ENCODE data around the gene JPH2. TPM values are rescaled to one million over a fixed set of nuclear protein-coding genes. Genes with fewer than 3 reads are reported as not detected.

JPH2 gene
- total RNA-seq, 1 experiment from 2014 or later, result 0.81 TPM

- TF ChIP-seq ZNF425 (CRISPR knock-in tag; conservative IDR thresholded peaks at IDR 0.05), result no peak
- no peak for TF ChIP-seq RORB (CRISPR knock-in tag; IDR thresholded peaks at IDR 0.05)
Measured at GRCh38 chr20:44084891-44085290, 102.1 kb downstream of the JPH2 start (continued).

- ATAC-seq (no peak), DNase-seq (ENCODE audit: low spot score) (no peak)
- H3K9me3 Mint-ChIP-seq, result no peaks in the 10 kb centered on the region
- POLR2A ChIA-PET, result interaction anchor here (0.7 kb wide), 1 partner anchor 452 kb away, joined by 4 read pairs; no protein-coding TSS in a partner anchor
- no peak overlapping the region for H3K27ac Mint-ChIP-seq
- CTCF ChIA-PET, result interaction anchor here (1.0 to 1.8 kb wide), 2 partner anchors 25 to 28 kb away, joined by 5 to 6 read pairs; no protein-coding TSS in a partner anchor
- TF ChIP-seq HMGA2 (CRISPR knock-in tag; IDR thresholded peaks at IDR 0.05) (no peak), RELA (CRISPR knock-in tag; IDR thresholded peaks at IDR 0.05; ENCODE audit: borderline replicate concordance) (no peak), JAZF1 (CRISPR knock-in tag; IDR thresholded peaks at IDR 0.05) (no peak), CBFB (CRISPR knock-in tag; IDR thresholded peaks at IDR 0.05; ENCODE audit: low read depth) (no peak), NR3C1 (CRISPR knock-in tag; conservative IDR thresholded peaks at IDR 0.05; ENCODE audit: low read depth) (no peak), ESRRA (CRISPR knock-in tag; IDR thresholded peaks at IDR 0.05; ENCODE audit: borderline replicate concordance) (no peak), EMX1 (CRISPR knock-in tag; IDR thresholded peaks at IDR 0.05) (no peak), FOXJ3 (CRISPR knock-in tag; IDR thresholded peaks at IDR 0.05; ENCODE audit: borderline replicate concordance) (no peak)
- H3K27me3 Mint-ChIP-seq (ENCODE audit: low read depth), result no peaks in the 10 kb centered on the region
- no peak overlapping the region for H3K4me3 Mint-ChIP-seq
- H3K36me3 Mint-ChIP-seq, result no peaks in the 10 kb centered on the region
- H3K4me1 Mint-ChIP-seq, result no peaks in the 10 kb centered on the region
Measured at GRCh38 chr20:44084439-44084838, 102.5 kb downstream of the JPH2 start.

GRCh38 chr20:44083220-44083933 is 103.6 kb downstream of the JPH2 start:
- no peak overlapping the region for H3K4me3 Mint-ChIP-seq
- TF ChIP-seq ZNF232 (CRISPR knock-in tag; IDR thresholded peaks at IDR 0.05), result no peak
- TF ChIP-seq ZNF532 (CRISPR knock-in tag; IDR thresholded peaks at IDR 0.05; ENCODE audit: borderline replicate concordance), result no peak
- TF ChIP-seq FOXK1 (CRISPR knock-in tag; IDR thresholded peaks at IDR 0.05), result no peak
- ChIA-PET CTCF (interaction anchor here (1.0 to 2.3 kb wide), 4 partner anchors 26 to 100 kb away, joined by 4 to 6 read pairs (median 6); no protein-coding TSS in a partner anchor), POLR2A (no interaction called here)
- ATAC-seq, result no peak
- H3K4me1 Mint-ChIP-seq, result no peaks in the 10 kb centered on the region
- no peaks in the 10 kb centered on the region for H3K36me3 Mint-ChIP-seq
- no peak overlapping the region for H3K27ac Mint-ChIP-seq
- DNase-seq (ENCODE audit: low spot score), result no peak
- H3K9me3 Mint-ChIP-seq, result no peaks in the 10 kb centered on the region
- no peaks in the 10 kb centered on the region for H3K27me3 Mint-ChIP-seq (ENCODE audit: low read depth)

GRCh38 chr20:44081888-44082287 is 105.1 kb downstream of the JPH2 start:
- H3K27ac Mint-ChIP-seq, result no peak overlapping the region
- H3K27me3 Mint-ChIP-seq (ENCODE audit: low read depth), result no peaks in the 10 kb centered on the region
- no peak for DNase-seq (ENCODE audit: low spot score)
- no peak overlapping the region for H3K4me3 Mint-ChIP-seq
- POLR2A ChIA-PET, result no interaction called here
- CTCF ChIA-PET, result interaction anchor here (0.9 to 2.3 kb wide), 4 partner anchors 26 to 108 kb away, joined by 3 to 6 read pairs (median 4); no protein-coding TSS in a partner anchor
- H3K9me3 Mint-ChIP-seq, result no peaks in the 10 kb centered on the region
- no peak for ATAC-seq
- no peaks in the 10 kb centered on the region for H3K4me1 Mint-ChIP-seq
- no peaks in the 10 kb centered on the region for H3K36me3 Mint-ChIP-seq
- TF ChIP-seq USF2 (CRISPR knock-in tag; IDR thresholded peaks at IDR 0.05) (no peak), CTCF (IDR thresholded peaks at IDR 0.05) (no peak), MYBL2 (CRISPR knock-in tag; IDR thresholded peaks at IDR 0.05) (no peak), ZBTB43 (CRISPR knock-in tag; IDR thresholded peaks at IDR 0.05) (no peak), OVOL2 (CRISPR knock-in tag; IDR thresholded peaks at IDR 0.05; ENCODE audit: borderline replicate concordance) (no peak)

Data from WTC11 (cell line).